Right ventricle myocardium inferior (tissue), 1 donor: ENCODE data around the gene LRRC28. TPM values are rescaled to one million over a fixed set of nuclear protein-coding genes. Genes with fewer than 3 reads are reported as not detected.
A peak's percentile ranks its signal among the peaks of the same experiment; 100 is the strongest.

Source experiments
- ATAC-seq: fragments of 200-7000 bp; cut with Tn5 transposase; one replicate; pipeline ENCODE4 v1.9.1; 2020; ENCODE audit warnings: mild to moderate bottlenecking, moderate library complexity
- DNase-seq: peaks from one replicate; pipeline ENCODE4 v3.0.0; 2021; ENCODE audit errors: missing footprints
- intact Hi-C: fragments of 100-400 bp; cut with DNase I; formaldehyde crosslinking; loops from one replicate; pipeline ENCODE4 v1.11.0; 2022
- total RNA-seq: library from RNA; stranded (reverse); fragmentation: NEBNext Ultra II Directional; extraction: Animal tissue kit (Norgen Biotek cat#: 25700); gene quantifications from one replicate; pipeline ENCODE4 v1.2.1, GENCODE V29; 2021
- donor health status: DM: no; HTN: yes; CAD: no; lungs with severe emphysema.

Gene LRRC28
- total RNA-seq, 1 donor from 2014 or later, result 18.7 TPM

DNA sequence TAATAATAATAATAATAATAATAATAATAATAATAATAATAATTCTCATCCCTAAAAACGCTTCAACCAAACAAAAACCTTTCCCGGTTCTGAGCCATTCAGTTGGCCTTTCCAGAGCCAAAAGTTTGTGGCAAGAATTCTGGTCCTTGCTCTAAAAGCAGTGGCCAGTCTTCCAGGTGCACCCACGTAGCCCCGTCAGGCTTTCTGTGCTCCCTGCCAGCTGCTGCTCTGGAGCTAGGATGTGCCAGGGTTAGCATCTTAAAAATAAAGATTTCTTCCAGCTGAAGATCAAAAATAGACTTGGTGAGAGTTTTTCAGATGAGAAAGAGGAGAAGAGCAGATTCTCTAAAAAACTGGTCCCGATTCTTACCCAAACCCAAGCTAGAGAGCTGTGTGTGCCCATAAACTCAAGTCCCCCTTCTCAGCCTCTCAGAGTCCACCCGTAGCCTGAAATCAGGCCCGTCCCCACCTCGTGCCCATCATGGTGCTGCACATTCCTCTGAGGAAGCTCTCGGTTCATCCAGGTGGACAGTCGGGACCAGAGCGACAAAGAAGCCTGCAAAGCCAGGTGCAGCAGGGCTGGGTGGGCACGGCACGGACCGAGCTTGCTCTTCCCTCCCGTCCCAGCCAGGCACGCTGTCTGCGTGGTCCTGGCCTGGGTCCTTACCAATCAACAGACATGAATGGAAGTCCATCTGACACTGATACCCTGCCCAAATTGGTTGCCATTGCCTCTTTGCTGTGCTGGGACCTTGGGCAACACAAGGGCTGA is 155.6 kb downstream of the LRRC28 start:
- no peak for DNase-seq
- intact Hi-C loops, result loop anchor here (5.0 kb wide), 2 partner anchors 100 to 120 kb away; no protein-coding TSS in a partner anchor

DNA sequence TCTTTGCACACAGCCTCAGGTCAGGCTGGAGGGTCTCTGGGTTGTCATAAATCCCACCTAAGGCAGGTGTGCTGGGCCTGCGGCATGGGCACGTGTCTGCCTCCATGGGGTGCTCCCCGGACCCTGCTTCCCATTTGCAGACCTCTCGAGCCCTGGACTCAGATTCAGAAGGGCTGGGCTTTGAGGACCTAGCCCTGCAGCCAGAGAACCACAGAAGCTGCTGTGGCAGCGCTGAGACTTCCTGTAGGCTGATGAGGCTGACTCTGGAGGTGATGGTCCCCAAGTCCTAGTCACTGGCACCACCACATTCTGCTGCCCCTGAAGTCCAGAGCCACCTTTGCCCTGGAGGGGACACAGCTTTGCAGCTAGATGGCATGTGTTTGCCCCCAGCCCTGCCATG is 156.4 kb downstream of the LRRC28 start:
- DNase-seq (no peak), ATAC-seq (no peak)
- intact Hi-C loops, result loop anchor here (2.0 to 5.0 kb wide), 4 partner anchors 100 to 297 kb away; partner anchors contain the start of gene MEF2A

More for the DNA sequence above, 155.6 kb downstream of the LRRC28 start:
- no peak for ATAC-seq

DNA sequence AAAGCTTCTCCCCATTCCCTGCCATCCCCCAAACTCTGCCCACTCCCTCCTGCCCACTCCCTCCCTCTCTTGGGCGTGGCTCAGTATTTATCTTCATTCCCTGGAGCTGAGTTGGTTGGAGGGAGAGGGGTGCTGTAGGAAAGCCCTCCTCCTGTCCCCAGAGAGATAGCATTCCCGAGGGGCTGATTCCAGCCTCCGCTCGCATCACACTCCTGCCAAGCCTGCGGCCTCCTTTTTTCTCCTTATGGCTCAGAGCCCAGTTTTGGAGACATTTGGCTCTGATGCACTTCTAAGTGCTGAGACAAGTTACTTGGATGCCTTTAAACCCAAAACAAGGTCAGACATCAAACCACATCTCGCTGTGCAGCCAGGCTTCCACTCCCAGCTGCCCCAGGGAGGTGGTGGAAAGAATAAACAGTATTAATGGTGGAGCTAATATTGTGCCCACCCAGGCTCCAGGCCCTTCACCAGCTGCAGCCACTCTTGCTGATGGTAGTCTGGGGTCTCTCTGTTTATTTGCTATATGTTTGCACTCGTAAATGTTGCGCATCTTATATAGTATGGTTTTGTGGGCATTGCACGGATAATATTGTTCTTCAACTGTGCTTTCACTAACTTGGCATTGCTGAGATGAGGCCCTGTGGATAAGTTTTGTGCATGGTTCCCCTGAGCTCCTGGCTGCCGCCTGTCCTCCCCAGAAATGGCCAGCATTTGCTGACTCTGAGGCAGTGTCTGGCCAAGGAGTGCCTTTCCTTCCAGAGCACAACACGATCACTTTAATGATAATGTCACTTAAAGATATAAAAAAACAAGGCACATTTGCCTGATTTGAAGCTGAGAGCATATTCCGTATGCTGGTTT is 157.2 kb downstream of the LRRC28 start:
- intact Hi-C loops, result loop anchor here (2.0 to 5.0 kb wide), 4 partner anchors 99 to 296 kb away; partner anchors contain the start of gene MEF2A
- DNase-seq, result no peak
- peak; percentile 44 for ATAC-seq

DNA sequence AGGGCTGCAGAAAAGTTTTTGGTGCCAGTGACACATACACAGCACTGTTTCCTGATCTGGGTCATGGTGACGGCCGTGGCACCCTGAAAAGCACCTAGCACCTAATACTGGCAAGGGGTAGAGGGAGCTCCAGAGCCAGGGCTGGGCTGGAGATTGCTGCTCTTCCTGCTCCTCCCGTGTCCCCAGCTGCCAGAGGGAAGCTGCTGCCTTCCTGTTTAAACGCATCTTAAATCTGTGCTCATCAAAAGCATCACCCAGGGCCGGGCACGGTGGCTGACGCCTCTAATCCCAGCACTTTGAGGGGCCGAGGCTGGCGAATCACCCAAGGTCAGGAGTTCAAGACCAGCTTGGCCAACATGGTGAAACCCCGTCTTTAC is 157.8 kb downstream of the LRRC28 start:
- peak; percentile 86 for ATAC-seq
- intact Hi-C loops, result loop anchor here (2.0 to 5.0 kb wide), 4 partner anchors 98 to 296 kb away; partner anchors contain the start of gene MEF2A
- no peak for DNase-seq

DNA sequence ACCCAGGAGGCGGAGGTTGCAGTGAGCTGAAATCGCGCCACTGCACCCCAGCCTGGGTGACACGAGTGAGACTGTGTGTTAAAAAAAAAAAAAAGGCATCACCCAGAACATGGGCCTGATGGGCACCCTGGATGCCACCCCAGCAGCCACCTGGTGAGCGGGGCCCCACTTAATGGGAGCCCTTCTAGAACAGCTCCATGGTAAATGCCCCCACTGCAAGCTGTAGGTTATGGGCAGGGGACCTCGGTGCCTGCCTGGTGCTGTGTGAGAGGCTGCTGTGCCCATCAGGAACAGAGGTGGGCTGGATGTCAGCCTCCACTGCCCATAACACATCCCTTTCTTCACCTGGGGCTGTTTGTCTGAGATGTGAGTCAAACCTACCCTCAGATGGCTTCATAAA is 158.3 kb downstream of the LRRC28 start:
- DNase-seq, result no peak
- intact Hi-C loops, result loop anchor here (2.0 to 5.0 kb wide), 4 partner anchors 98 to 295 kb away; partner anchors contain the start of gene MEF2A
- no peak for ATAC-seq

DNA sequence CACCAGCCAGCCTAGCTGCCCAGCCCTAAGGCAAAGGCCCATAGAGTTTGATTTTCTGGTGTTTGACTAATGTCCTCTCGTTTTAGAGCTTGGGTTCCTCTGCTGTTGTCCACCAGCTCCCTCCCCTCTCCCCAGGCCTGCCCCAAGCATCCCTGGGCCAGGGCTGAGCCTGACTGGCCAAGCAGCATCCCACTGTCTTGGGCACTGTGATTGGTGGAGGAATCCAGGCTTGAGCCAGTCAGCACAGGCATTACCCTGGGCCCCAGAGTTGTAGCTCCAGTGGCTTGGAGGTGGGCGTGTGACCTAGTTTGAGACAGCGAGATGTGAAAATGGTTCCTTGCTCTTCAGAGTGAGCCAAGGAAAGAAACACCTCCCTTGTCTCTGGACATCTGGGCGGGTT is 159.2 kb downstream of the LRRC28 start:
- no peak for DNase-seq
- intact Hi-C loops, result no loop called here

DNA sequence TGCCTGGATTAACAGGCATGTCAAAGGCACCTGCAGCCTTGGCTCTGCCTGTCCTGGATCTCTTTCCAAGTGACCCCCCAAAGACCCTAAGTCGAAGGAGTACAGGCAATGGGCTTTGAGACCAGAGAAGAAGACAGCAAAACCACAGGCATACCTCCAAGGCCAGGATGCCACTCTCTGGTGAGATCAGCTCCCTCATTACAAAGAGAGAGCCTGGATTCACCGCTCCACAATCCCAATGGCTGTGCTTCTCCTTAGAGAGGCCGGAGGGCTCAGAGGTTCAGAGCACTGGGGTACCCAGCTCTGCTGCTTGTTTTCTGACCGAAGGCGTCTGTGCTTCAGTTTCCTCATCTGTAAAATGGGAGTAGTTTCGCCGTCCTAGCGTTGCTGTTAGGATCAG is 160.0 kb downstream of the LRRC28 start:
- intact Hi-C loops, result no loop called here
- no peak for ATAC-seq
- DNase-seq, result no peak

More for the DNA sequence above, 159.2 kb downstream of the LRRC28 start:
- no peak for ATAC-seq

DNA sequence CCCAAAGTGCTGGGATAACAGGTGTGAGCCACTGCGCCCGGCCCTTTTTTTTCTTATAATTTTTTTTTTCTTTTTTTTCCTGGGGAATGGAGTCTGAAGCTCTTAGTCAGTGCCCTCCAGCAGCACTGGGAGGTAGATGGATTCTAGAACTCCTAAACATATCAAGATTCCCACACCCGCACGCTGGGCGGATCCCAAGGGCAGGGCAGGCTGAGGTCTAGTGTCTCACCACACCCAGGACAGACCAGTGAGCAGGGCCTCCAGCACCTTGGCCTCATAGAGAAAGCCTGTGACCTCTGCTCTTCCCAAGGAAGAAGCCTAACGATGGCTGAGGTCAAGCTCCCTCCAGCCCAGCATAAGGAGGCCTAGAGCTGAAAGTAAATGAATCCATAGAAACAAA is 160.8 kb downstream of the LRRC28 start:
- intact Hi-C loops, result no loop called here
- ATAC-seq (no peak), DNase-seq (no peak)

DNA sequence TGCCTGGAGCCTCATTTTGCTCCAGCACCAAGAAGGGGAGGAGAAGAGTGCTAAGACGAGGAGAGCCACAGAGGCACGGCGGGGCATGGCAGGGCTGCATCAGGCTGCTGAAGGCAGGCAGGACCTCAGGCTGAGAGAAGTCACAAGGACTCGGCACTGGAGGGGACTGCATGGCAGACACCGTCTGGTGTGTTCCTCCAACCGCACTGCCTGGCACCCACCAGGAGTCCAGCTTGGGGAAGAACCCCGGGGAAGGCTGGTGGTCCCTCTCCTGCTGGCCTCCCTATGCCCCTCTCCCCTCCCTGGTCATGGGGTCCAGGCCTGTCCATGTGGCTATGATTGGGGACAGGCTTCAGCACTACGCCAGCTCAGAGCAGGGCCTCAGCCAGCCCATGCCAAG is 161.3 kb downstream of the LRRC28 start:
- DNase-seq, result no peak
- intact Hi-C loops, result no loop called here

DNA sequence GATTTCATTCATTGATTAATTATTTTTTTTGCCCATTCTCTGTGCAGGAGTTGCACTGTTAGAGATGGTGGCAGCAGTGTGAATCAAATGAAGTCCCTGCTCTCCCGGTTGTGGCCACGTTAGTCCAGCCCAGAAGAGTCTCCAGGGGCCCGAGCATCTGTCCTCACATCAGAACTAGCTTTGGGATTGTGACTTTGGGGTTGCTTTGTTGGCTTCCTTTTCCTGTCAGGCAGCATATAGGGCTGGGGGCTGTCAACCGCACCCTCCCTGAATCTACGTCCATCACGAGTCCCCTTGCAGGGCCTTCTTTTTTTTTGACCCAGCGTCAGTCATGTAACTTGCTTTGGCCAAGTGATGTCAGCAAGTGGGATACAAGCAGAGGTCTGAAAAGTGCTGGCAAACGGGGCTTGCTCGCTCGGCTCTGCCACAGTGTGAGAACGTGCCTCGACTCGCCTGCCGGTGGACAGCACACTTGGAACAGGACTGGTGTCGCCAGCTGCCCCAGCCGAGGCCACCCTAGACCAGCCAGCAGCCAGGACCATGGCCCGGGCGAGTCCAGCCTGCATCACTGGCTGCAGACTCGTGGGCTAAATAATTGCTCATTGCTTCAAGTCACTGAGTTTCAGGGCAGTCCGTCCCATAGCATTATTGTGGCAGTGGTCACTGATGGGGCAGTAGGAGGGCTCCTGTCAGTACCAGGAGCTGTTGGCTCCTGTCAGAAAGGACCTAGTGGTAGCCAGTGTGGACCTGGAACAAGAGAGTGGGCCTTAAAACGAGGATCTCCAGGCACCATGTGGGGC is 162.9 kb downstream of the LRRC28 start:
- intact Hi-C loops, result no loop called here
- DNase-seq, result no peak
- ATAC-seq, result no peak

More for the DNA sequence above, 161.3 kb downstream of the LRRC28 start:
- ATAC-seq, result no peak

DNA sequence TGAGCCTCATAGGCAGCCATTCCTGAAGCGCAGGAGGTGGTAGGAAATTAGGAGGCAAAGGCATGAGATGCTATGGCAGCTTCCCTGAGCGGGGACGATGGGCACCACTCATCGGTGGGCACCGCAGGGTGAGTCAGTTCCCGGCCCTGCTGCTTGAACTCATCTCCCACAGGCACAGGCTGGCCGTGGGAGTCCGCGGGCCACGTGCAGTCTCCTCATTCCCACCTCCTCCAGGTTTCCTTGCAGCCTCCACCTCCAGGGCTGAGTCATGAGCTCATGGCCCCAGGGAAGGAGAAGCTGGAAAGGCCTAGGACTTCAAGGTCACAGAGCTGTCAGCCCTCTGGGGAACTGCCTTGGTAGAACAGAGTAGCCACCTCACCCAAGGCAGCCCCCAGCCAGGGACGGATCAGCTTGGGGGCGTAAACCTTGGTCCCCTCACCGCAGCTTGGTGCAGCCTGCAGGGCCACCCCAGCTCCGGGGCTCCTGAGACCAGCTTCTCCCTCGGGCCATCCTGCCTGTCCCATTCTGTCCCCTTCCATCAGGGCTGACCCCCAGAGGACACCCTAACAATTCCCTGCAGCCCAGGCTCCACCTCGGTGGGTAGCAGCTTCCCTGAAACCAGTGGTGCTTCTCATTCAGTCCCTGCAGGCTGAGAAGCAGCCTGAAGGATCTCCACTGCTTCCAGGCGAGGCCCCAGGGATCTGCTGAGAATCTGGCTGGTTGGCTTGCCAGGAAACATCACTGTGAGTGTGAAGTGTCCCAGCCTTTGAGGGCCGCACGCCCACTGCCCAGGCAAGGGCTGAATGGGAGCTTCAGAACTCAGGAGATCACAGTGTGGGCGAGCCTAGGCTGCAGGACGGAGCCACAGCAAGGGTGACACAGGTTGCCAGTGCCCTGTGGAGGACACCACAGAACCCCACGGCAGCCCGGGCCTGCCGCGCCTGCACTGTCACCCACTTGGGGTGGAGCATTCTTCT is 163.8 kb downstream of the LRRC28 start:
- ATAC-seq, result no peak
- intact Hi-C loops, result no loop called here

DNA sequence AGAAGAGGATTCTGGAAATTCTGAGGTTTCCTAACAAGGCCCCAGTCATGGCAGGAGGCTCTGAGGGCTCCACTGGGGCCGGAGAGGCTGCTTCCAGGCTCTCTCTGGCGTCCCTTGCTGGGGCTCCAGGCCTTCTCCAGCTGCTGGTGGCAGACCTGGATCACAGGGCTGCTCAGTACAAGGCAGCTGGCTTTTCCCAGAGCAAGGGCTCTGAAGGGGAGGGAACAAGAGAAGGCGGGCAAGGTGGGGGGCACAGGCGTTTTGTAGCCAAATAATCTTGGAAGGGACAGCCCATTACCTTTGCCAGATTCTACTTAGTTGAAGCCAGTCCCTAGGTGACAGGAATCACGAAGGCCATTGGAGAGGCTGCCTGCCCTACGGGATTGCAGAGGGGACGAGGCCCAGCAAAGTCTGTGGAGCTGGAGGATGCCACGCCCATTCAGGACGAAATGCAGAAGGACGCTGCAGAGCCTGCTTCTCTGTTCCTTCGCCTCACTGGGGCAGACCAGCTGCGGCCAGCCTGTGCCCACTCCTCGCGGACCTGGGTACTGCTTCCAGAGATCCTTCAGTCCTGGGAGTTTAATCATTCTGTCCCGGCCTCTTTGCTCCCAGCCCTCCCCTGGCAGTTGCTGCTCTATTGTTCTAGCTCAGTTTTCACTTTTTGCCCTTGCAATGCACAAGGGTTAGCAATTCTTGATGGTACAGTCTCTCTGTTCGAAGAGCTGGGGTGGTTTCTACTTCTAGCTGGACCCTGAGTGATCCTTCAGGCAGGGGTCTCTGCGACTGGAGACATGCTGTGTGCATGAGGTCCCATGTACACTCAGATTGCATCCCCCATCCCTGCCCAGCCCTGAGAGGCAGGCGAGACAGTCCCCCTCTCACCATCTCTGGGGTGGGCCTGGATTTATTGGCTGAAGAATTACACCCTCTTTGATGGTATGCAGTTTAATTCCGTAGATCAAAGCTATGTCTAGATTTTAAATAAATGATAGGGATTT is 165.2 kb downstream of the LRRC28 start:
- DNase-seq, result no peak
- ATAC-seq, result no peak
- intact Hi-C loops, result no loop called here

More for the DNA sequence above, 163.8 kb downstream of the LRRC28 start:
- no peak for DNase-seq

DNA sequence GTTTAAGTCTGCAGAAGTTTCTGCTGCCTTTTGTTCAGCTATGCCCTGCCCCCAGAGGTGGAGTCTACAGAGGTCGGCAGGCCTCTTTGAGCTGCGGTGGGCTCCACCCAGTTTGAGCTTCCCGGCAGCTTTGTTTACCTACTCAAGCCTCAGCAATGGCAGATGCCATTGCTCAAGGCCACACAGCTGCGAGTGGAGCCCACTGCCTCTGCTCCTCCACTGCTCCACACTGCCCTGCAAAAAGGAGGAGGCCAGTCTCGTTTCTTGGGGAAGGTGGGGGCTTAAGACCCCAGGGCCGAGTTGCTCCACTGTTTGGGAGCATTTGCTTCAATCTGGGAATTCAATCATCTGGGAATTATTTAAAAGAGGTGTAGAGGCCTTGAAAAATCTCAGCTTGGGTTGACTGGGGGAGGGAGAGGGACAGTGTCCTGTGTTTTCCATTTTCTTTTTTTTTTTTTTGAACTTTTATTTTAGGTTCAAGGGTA is 169.9 kb downstream of the LRRC28 start:
- DNase-seq (peak; percentile 64), ATAC-seq (no peak)
- intact Hi-C loops, result no loop called here

DNA sequence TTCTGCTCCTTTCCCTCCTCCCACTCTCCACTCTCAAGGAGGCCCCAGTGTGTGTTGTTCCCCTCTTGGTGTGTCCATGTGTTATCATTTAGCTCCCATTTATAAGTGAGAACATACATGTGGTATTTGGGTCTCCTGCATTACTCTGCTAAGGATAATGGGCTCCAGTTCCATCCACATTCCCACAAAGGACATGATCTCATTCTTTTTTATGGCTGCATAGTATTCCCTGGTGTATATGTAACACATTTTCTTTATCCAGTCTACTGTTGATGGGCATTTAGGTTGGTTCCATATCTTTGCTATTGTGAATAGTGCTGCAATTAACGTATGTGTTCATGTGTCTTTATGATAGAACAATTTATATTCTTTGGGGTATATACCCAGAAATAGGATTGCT is 170.5 kb downstream of the LRRC28 start:
- DNase-seq, result no peak
- intact Hi-C loops, result no loop called here

DNA sequence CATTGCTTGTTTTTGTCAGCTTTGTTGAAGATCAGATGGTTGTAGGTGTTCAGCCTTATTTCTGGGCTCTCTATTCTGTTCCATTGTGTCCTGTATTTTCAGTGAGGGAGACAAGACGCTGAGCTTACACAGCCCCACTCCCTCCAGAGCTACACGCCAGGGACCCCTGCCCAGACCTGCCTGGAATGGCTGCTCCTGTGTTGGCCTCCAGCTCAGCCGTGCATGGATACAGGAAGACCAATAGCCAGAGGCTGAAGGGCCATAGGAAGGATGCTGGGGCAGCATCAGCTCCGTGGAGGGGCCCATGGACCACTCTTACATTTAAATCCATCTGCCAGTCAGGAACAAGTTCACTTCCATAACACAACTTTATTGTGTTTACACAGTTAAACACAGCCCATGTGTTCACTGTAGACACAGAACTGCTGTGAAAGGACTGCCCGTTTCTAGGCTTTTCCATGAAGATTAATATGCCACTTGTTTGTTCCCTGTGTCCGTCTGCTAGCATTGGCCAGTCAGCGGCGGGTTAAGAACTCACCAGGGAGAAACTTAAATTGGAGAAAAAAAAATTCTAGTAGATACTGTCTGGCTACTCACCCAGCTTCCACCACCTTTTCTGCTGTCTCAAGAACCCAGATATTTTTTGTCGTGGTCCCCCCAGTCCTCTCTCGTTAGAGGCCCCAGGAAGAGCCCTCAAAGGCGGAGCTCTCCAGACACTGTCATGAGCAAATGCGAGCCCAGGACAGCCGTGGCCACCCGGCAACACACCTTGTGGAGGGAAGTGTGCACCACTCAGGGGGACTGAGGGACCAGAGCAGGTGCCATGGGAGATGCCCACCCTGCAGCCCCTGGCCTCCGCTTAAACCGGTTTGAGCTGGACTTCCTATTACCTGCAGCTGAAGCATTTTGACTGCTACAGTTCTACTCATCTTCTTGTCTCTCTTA is 172.2 kb downstream of the LRRC28 start:
- intact Hi-C loops, result loop anchor here (2.0 kb wide), 1 partner anchor 31 kb away; no protein-coding TSS in a partner anchor
- DNase-seq (peak; percentile 62), ATAC-seq (no peak)

More for the DNA sequence above, 170.5 kb downstream of the LRRC28 start:
- ATAC-seq, result no peak
